GM12878 (cell line): ENCODE measurements around the gene CDK15. TPM values are rescaled to one million over a fixed set of nuclear protein-coding genes. Genes with fewer than 3 reads are reported as not detected.

Source experiments
- ATAC-seq: fragments of 200-7000 bp; cut with Tn5 transposase; 3 replicates; pipeline ENCODE4 v1.9.1; 2020; ENCODE audit warnings: mild to moderate bottlenecking, moderate library complexity
- Bru-seq: library from RNA; stranded (reverse); fragments of 400-500 nt; gene quantifications from one replicate; lab custom pipeline; 2021; lab: Mats Ljungman, UMichigan
- BruChase-seq, 2 experiments: library from RNA; stranded (reverse); fragments of 400-500 nt; gene quantifications; one replicate each; lab custom pipeline; 2021; lab: Mats Ljungman, UMichigan
- BruUV-seq: library from RNA; stranded (reverse); fragments of 400-500 nt; replicated peaks from 2 replicates; lab custom pipeline; 2021; lab: Mats Ljungman, UMichigan
- CTCF ChIA-PET: fragments of 300-600 bp; sonication (Branson Sonifier 250); formaldehyde crosslinking; extraction: SDS; loops from one replicate; lab custom pipeline; 2021; ENCODE audit warnings: inconsistent platforms; lab: Yijun Ruan, JAX
- POLR2A ChIA-PET: fragments of 350-600 bp; formaldehyde crosslinking; extraction: SDS; loops from one replicate; lab custom pipeline; 2021; ENCODE audit warnings: inconsistent platforms; lab: Charles Lee
- RAD21 ChIA-PET: fragments of 300-600 bp; sonication (Branson Sonifier 250); formaldehyde crosslinking; loops from one replicate; lab custom pipeline; 2023; ENCODE audit warnings: antibody characterized with exemption; ENCODE audit not compliant: unreplicated experiment; lab: Charles Lee
- SMC1A ChIA-PET: fragments of 300-600 bp; sonication (Branson Sonifier 250); formaldehyde crosslinking; loops from one replicate; lab custom pipeline; 2023; ENCODE audit not compliant: unreplicated experiment, uncharacterized antibody; lab: Charles Lee
- DNase-seq: peaks from one replicate; pipeline ENCODE4 v3.0.0-alpha.2; 2011; ENCODE audit warnings: low read depth, low spot score
- FAIRE-seq: peaks from 3 replicates; lab custom pipeline; 2011; peaks lifted over from hg19 to GRCh38; lab: Jason Lieb, UNC
- H2AFZ ChIP-seq: 2 replicates; pipeline ENCODE4 v1.6.0; 2011; ENCODE audit warnings: low read depth, low read length, control low read depth; ENCODE audit not compliant: control insufficient read depth
- H3K27ac ChIP-seq: 2 replicates; pipeline ENCODE4 v1.5.1; 2011; ENCODE audit warnings: control low read depth; ENCODE audit not compliant: control insufficient read depth, insufficient read depth
- H3K27me3 ChIP-seq, 2 experiments: replicated peaks in 1 of 2; 2 replicates each; pipeline versions ENCODE4 v1.6.0 to v1.6.1; 2011; ENCODE audit warnings: low read length in 1 of 2; ENCODE audit not compliant: control insufficient read depth in 2 of 2, insufficient read depth in 2 of 2
- H3K36me3 ChIP-seq, 2 experiments: 2 replicates each; pipeline ENCODE4 v1.5.1; 2011; ENCODE audit warnings: low read length in 1 of 2; ENCODE audit not compliant: control insufficient read depth in 2 of 2, insufficient read depth in 2 of 2
- H3K4me1 ChIP-seq: 2 replicates; pipeline ENCODE4 v1.6.1; 2011; ENCODE audit warnings: mild to moderate bottlenecking, low read length, moderate library complexity, mixed read lengths; ENCODE audit not compliant: control insufficient read depth, insufficient read depth
- H3K4me2 ChIP-seq: 2 replicates; pipeline ENCODE4 v1.6.0; 2011; ENCODE audit warnings: control low read depth; ENCODE audit not compliant: control insufficient read depth, insufficient read depth
- H3K4me3 ChIP-seq: fragments of 200-600 bp; sonication (generic); 2 replicates; pipeline ENCODE4 v1.5.1; 2016
- H3K79me2 ChIP-seq: 2 replicates; pipeline ENCODE4 v1.6.0; 2011; ENCODE audit warnings: low read length; ENCODE audit not compliant: control insufficient read depth, insufficient read depth
- H3K9ac ChIP-seq: 2 replicates; pipeline ENCODE4 v1.8.0; 2011; ENCODE audit warnings: low read length, control low read depth, mixed read lengths; ENCODE audit not compliant: control insufficient read depth, insufficient read depth
- H3K9me3 ChIP-seq: replicated peaks from 3 replicates; pipeline ENCODE4 v1.5.1; 2011; ENCODE audit warnings: mild to moderate bottlenecking, low read length; ENCODE audit not compliant: control insufficient read depth, insufficient read depth
- H4K20me1 ChIP-seq: 2 replicates; pipeline ENCODE4 v1.6.0; 2011; ENCODE audit not compliant: control insufficient read depth, insufficient read depth
- ATF3 ChIP-seq: IDR thresholded peaks from 2 replicates; pipeline ENCODE4 v1.6.1; 2011; ENCODE audit warnings: low read depth, mild to moderate bottlenecking, low read length, moderate library complexity, borderline replicate concordance; ENCODE audit errors: extremely low read depth
- BRCA1 ChIP-seq: IDR thresholded peaks from 2 replicates; pipeline ENCODE4 v1.6.1; 2011; ENCODE audit warnings: low read depth, low read length, improper control_type of control experiment
- DPF2 ChIP-seq: fragments of 450-650 bp; IDR thresholded peaks from 2 replicates; pipeline ENCODE4 v1.6.1; 2017; ENCODE audit warnings: mild to moderate bottlenecking
- EZH2 ChIP-seq: IDR thresholded peaks from 2 replicates; pipeline ENCODE4 v1.6.1; 2012; ENCODE audit warnings: low read depth, mild to moderate bottlenecking, control low read depth, inconsistent platforms, low read length, borderline replicate concordance; ENCODE audit not compliant: control insufficient read depth
- FOXM1 ChIP-seq: IDR thresholded peaks from 2 replicates; pipeline ENCODE4 v1.6.1; 2012; ENCODE audit warnings: low read depth, mild to moderate bottlenecking, inconsistent platforms, low read length, moderate library complexity
- NFYA ChIP-seq: IDR thresholded peaks from 2 replicates; pipeline ENCODE4 v1.6.1; 2011; ENCODE audit warnings: low read depth, mild to moderate bottlenecking, low read length, improper control_type of control experiment, borderline replicate concordance
- WGBS: methylation state at CpG from one replicate; pipeline ENCODE4 v1.1.6; 2016; ENCODE audit warnings: low lambda C conversion rate; ENCODE audit not compliant: insufficient replicate concordance, insufficient coverage; ENCODE audit errors: missing lambda C conversion rate; 5-methylcytosine and 5-hydroxymethylcytosine counted together
- in situ Hi-C: fragments of 300-500 bp; cut with MboI; formaldehyde crosslinking; loops from 9 replicates; pipeline ENCODE4 v1.14.3; 2018; ENCODE audit warnings: mixed read lengths
- intact Hi-C: fragments of 100-400 bp; cut with micrococcal nuclease; formaldehyde crosslinking; loops from one replicate; pipeline ENCODE4 v1.14.2; 2022; ENCODE audit not compliant: unreplicated experiment
- long read RNA-seq, 2 experiments: library from polyadenylated mRNA; unstranded; transcript quantifications; one replicate each; pipeline ENCODE4 v2.0.0, GENCODE V29; 2019 to 2020
- polyA minus RNA-seq, 3 experiments: library from RNA; depleted of rRNA, polyadenylated mRNA; stranded (reverse); fragments of >200 nt; gene quantifications; 2 replicates each; pipeline ENCODE4 v1.2.3, GENCODE V29; 2011
- polyA plus RNA-seq, 11 experiments: library from polyadenylated mRNA; depleted of rRNA in 4 of 11; unstranded in 6 of 11; stranded (reverse) in 5 of 11; fragments of >200 nt; fragmentation: Nextera tagmentation in 4 of 11; fragmentation: Illumina TruSeq in 1 of 11; extraction: Ambion mirVana in 4 of 11; extraction: Trizol in 1 of 11; gene quantifications; 1 replicate in 1 of 11; 2 replicates in 10 of 11; pipeline versions ENCODE4 v1.2.1 to v1.2.3, GENCODE V29; 2011 to 2016; ENCODE audit warnings: inconsistent platforms in 2 of 11, missing spikeins in 2 of 11, low read depth in 1 of 11
- total RNA-seq, 4 experiments: library from RNA; depleted of rRNA in 3 of 4; stranded (reverse); fragments of >200 nt in 3 of 4; fragmentation: Illumina TruSeq in 1 of 4; extraction: Trizol in 1 of 4; gene quantifications; 2 replicates each; pipeline versions ENCODE4 v1.2.1 to v1.2.3, GENCODE V29; 2013 to 2021
- TF ChIP-seq, protein P1 (sequence below): fragments of 450-650 bp; IDR thresholded peaks from 2 replicates; pipeline ENCODE4 v1.6.1; 2014; ENCODE audit warnings: mild to moderate bottlenecking

The CDK15 gene
- not detected in 2 replicates for total RNA-seq (2013; cell fraction: nucleolus; rRNA removed)
- total RNA-seq (2014; rRNA removed) = not detected in 2 replicates
- total RNA-seq (2014; rRNA removed; fragmentation: Illumina TruSeq; extraction: Trizol) = 0.04 TPM in 1 of 2 replicates, not detected in the other
- not detected in 2 replicates for total RNA-seq (2021)
- not detected for polyA plus RNA-seq (2011; ENCODE audit: low read depth)
- polyA plus RNA-seq (2011; rRNA removed) = 0.01 TPM in 1 of 2 replicates, not detected in the other
- polyA plus RNA-seq (2011; cell fraction: cytosol; rRNA removed) = not detected in 2 replicates
- not detected in 2 replicates for polyA plus RNA-seq (2011; cell fraction: nucleus; rRNA removed)
- polyA plus RNA-seq (2012) = not detected in 2 replicates
- polyA plus RNA-seq (2014; fragmentation: Illumina TruSeq; extraction: Trizol) = not detected in 2 replicates
- not detected for polyA plus RNA-seq (2014; fragmentation: Nextera tagmentation; extraction: Ambion mirVana)
- polyA plus RNA-seq (2014; rRNA removed) = not detected in 2 replicates
- polyA plus RNA-seq (2016; fragmentation: Nextera tagmentation; extraction: Ambion mirVana) = not detected
- not detected in 2 replicates for polyA minus RNA-seq (2011; rRNA and poly(A)+ RNA removed)
- not detected in 2 replicates for polyA minus RNA-seq (2011; cell fraction: cytosol; rRNA and poly(A)+ RNA removed)
- not detected in 2 replicates for polyA minus RNA-seq (2011; cell fraction: nucleus; rRNA and poly(A)+ RNA removed)
- percentile 0 among the genes with signal in this experiment for Bru-seq, nascent RNA
- percentile 2 among the genes with signal in this experiment for BruChase-seq, experiment 1, labeled RNA remaining after a 6-hour chase
- percentile 4 among the genes with signal in this experiment for BruChase-seq, experiment 2, labeled RNA remaining after a 2-hour chase
- long read RNA-seq, experiment 1 = 0 reads
- long read RNA-seq, experiment 2 = 0 reads

GRCh38 chr2:201806442-201807170 is at the start of gene CDK15:
CDK15 (plus strand) TSS chr2:201806537; CDS start chr2:201806665, 128 bp downstream.
- ChIA-PET CTCF (no interaction called here), POLR2A (interaction anchor here (0.5 kb wide), 1 partner anchor 214 kb away, joined by 3 read pairs; no protein-coding TSS in a partner anchor), SMC1A (no interaction called here), RAD21 (no interaction called here)
- Histone ChIP-seq H2AFZ (no peak within 1 kb of the TSS), H3K79me2 (no peaks in the 10 kb centered on the region), H3K9ac (no peak within 1 kb of the TSS), H4K20me1 (no peaks in the 10 kb centered on the region), H3K4me3 (no peak within 1 kb of the TSS), H3K4me2 (no peak within 1 kb of the TSS), H3K4me1 (no peaks in the 10 kb centered on the region), H3K9me3 (no peaks in the 10 kb centered on the region), H3K27me3 (0 out of 4 replicates have a peak, but pooled peaks cover 0 to 2% of the 10 kb centered on the region in 2 experiments), H3K27ac (no peak within 1 kb of the TSS), H3K36me3 (no peaks in the 10 kb centered on the region)
- 40% methylated on average over 10 of the region's 10 CpGs for WGBS
- ATAC-seq (no peak), DNase-seq (no peak), FAIRE-seq (no peak)
- intact Hi-C loops = no loop called here
- in situ Hi-C loops = no loop called here
- TF ChIP-seq, protein P1, sequence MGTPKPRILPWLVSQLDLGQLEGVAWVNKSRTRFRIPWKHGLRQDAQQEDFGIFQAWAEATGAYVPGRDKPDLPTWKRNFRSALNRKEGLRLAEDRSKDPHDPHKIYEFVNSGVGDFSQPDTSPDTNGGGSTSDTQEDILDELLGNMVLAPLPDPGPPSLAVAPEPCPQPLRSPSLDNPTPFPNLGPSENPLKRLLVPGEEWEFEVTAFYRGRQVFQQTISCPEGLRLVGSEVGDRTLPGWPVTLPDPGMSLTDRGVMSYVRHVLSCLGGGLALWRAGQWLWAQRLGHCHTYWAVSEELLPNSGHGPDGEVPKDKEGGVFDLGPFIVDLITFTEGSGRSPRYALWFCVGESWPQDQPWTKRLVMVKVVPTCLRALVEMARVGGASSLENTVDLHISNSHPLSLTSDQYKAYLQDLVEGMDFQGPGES = no peak
- TF ChIP-seq EZH2 (no peak), NFYA (no peak), BRCA1 (no peak), ATF3 (no peak), DPF2 (no peak), FOXM1 (no peak)
- no TSS peak for BruUV-seq
